OCI-LY7 (cell line): ENCODE data around the gene CASQ1. TPM values are rescaled to one million over a fixed set of nuclear protein-coding genes. Genes with fewer than 3 reads are reported as not detected.

Experiments
- BruUV-seq: library from RNA; stranded (reverse); fragments of 400-500 nt; replicated peaks from 2 replicates; lab custom pipeline; 2021; lab: Mats Ljungman, UMichigan
- CTCF ChIA-PET: fragments of 300-600 bp; sonication (Branson Sonifier 250); formaldehyde crosslinking; loops from one replicate; lab custom pipeline; 2022; ENCODE audit warnings: antibody characterized with exemption; ENCODE audit not compliant: unreplicated experiment; lab: Charles Lee
- POLR2A ChIA-PET: fragments of 300-600 bp; sonication (Branson Sonifier 250); formaldehyde crosslinking; loops from one replicate; lab custom pipeline; 2022; ENCODE audit warnings: antibody characterized with exemption; lab: Charles Lee
- DNase-seq: peaks from one replicate; pipeline ENCODE4 v3.0.0-alpha.2; 2015; ENCODE audit warnings: low spot score
- H2AFZ ChIP-seq: fragments of 200-600 bp; sonication (generic), shearing (Covaris generic); 2 replicates; pipeline ENCODE4 v1.6.1; 2014; ENCODE audit warnings: mild to moderate bottlenecking, antibody characterized with exemption, low read length, moderate library complexity
- H3K27ac ChIP-seq: fragments of 200-600 bp; sonication (generic); 2 replicates; pipeline ENCODE4 v1.5.1; 2014; ENCODE audit warnings: mixed run types, low read depth, mild to moderate bottlenecking, moderate library complexity, low read length, inconsistent platforms; ENCODE audit not compliant: poor library complexity, severe bottlenecking
- H3K36me3 ChIP-seq: fragments of 200-600 bp; sonication (generic); 2 replicates; pipeline ENCODE4 v1.6.1; 2014; ENCODE audit warnings: mild to moderate bottlenecking, antibody characterized with exemption, low read length, moderate library complexity, mixed read lengths; ENCODE audit not compliant: insufficient read depth
- H3K4me1 ChIP-seq: fragments of 200-600 bp; sonication (generic); 2 replicates; pipeline ENCODE4 v1.5.1; 2014; ENCODE audit warnings: mild to moderate bottlenecking, low read length; ENCODE audit not compliant: insufficient read depth, poor library complexity, severe bottlenecking
- H3K4me2 ChIP-seq: fragments of 200-600 bp; sonication (generic); 2 replicates; pipeline ENCODE4 v1.6.1; 2014; ENCODE audit warnings: mild to moderate bottlenecking, low read length
- H3K4me3 ChIP-seq: fragments of 200-600 bp; sonication (generic); 2 replicates; pipeline ENCODE4 v1.5.1; 2014; ENCODE audit warnings: mild to moderate bottlenecking, low read depth, low read length; ENCODE audit not compliant: poor library complexity, severe bottlenecking
- H3K79me2 ChIP-seq: fragments of 200-600 bp; sonication (generic); 2 replicates; pipeline ENCODE4 v1.6.1; 2016; ENCODE audit warnings: low read depth, mild to moderate bottlenecking, low read length, moderate library complexity, mixed read lengths; ENCODE audit not compliant: insufficient read depth
- H3K9me2 ChIP-seq: fragments of 200-600 bp; sonication (generic); 2 replicates; pipeline ENCODE4 v1.6.1; 2016; ENCODE audit warnings: mild to moderate bottlenecking, low read length, mixed read lengths; ENCODE audit not compliant: insufficient read depth
- H3K9me3 ChIP-seq: fragments of 200-600 bp; sonication (generic); 2 replicates; pipeline ENCODE4 v1.6.1; 2014; ENCODE audit warnings: mild to moderate bottlenecking, mixed run types, low read length, mixed read lengths
- H4K20me1 ChIP-seq: fragments of 200-600 bp; sonication (generic); 2 replicates; pipeline ENCODE4 v1.6.1; 2014; ENCODE audit warnings: mild to moderate bottlenecking, antibody characterized with exemption, low read length, moderate library complexity, mixed read lengths; ENCODE audit not compliant: insufficient read depth
- CTCF ChIP-seq: fragments of 200-600 bp; sonication (generic); conservative IDR thresholded peaks from 2 replicates; pipeline ENCODE4 v1.5.1; 2014; ENCODE audit warnings: mild to moderate bottlenecking, antibody characterized with exemption, low read length, moderate library complexity, mixed read lengths
- EZH2phosphoT487 ChIP-seq: fragments of 200-600 bp; sonication (generic); IDR thresholded peaks from 2 replicates; pipeline ENCODE4 v1.6.1; 2018; ENCODE audit warnings: low read depth, borderline replicate concordance, mild to moderate bottlenecking, mixed run types, antibody characterized with exemption, low read length, moderate library complexity, mixed read lengths
- intact Hi-C: fragments of 100-400 bp; cut with micrococcal nuclease; formaldehyde crosslinking; loops from one replicate; pipeline ENCODE4 v1.10.0; 2022; ENCODE audit not compliant: unreplicated experiment
- total RNA-seq, 2 experiments: library from RNA; depleted of rRNA in 1 of 2; stranded (reverse); fragments of >200 nt in 1 of 2; shearing (Covaris generic) in 1 of 2; gene quantifications; 2 replicates each; pipeline ENCODE4 v1.2.3, GENCODE V29; 2014 to 2022

CASQ1 gene
- total RNA-seq, 2 experiments from 2014 or later = not detected

GRCh38 chr1:160154790-160155189 lies 35.6 kb upstream of the CASQ1 start:
- POLR2A ChIA-PET = no interaction called here

GRCh38 chr1:160156361-160156760 lies 34.0 kb upstream of the CASQ1 start:
- DNase-seq = no peak
- H3K9me3 ChIP-seq = no peaks in the 10 kb centered on the region
- intact Hi-C loops = no loop called here
- H3K4me3 ChIP-seq = no peak overlapping the region
- ChIA-PET CTCF (no interaction called here), POLR2A (interaction anchor here (0.9 kb wide), 1 partner anchor 181 kb away, joined by 3 read pairs; no protein-coding TSS in a partner anchor)
- H3K9me2 ChIP-seq = no peaks in the 10 kb centered on the region
- no peaks in the 10 kb centered on the region for H3K79me2 ChIP-seq
- TF ChIP-seq CTCF (no peak), EZH2phosphoT487 (no peak)
- no peak overlapping the region for H2AFZ ChIP-seq
- no peaks in the 10 kb centered on the region for H3K36me3 ChIP-seq
- BruUV-seq = no TSS peak
- no peak overlapping the region for H3K4me2 ChIP-seq
- no peaks in the 10 kb centered on the region for H4K20me1 ChIP-seq
- H3K4me1 ChIP-seq = no peaks in the 10 kb centered on the region
- H3K27ac ChIP-seq = no peak overlapping the region

More at GRCh38 chr1:160154790-160155189, 35.6 kb upstream of the CASQ1 start:
- DNase-seq = no peak
- Histone ChIP-seq H3K4me1 (no peaks in the 10 kb centered on the region), H3K27ac (no peak overlapping the region), H3K36me3 (no peaks in the 10 kb centered on the region), H4K20me1 (no peaks in the 10 kb centered on the region), H3K9me2 (no peaks in the 10 kb centered on the region), H3K4me2 (no peak overlapping the region), H3K79me2 (no peaks in the 10 kb centered on the region), H2AFZ (no peak overlapping the region), H3K9me3 (no peaks in the 10 kb centered on the region), H3K4me3 (no peak overlapping the region)
- no peak for TF ChIP-seq CTCF
- no peak for TF ChIP-seq EZH2phosphoT487
- CTCF ChIA-PET = interaction anchor here (1.1 kb wide), 1 partner anchor 23 kb away, joined by 3 read pairs; no protein-coding TSS in a partner anchor
- intact Hi-C loops = no loop called here
- no TSS peak for BruUV-seq

- no peaks in the 10 kb centered on the region for H4K20me1 ChIP-seq
- H3K9me2 ChIP-seq = no peaks in the 10 kb centered on the region
- H3K4me1 ChIP-seq = no peaks in the 10 kb centered on the region
- H3K36me3 ChIP-seq = no peaks in the 10 kb centered on the region
- no peak overlapping the region for H3K4me2 ChIP-seq
- ChIA-PET CTCF (no interaction called here), POLR2A (interaction anchor here (1.2 kb wide), 1 partner anchor 97 kb away, joined by 3 read pairs; no protein-coding TSS in a partner anchor)
- BruUV-seq = no TSS peak
- H3K79me2 ChIP-seq = no peaks in the 10 kb centered on the region
- H3K27ac ChIP-seq = no peak overlapping the region
- no peak for DNase-seq
- H3K4me3 ChIP-seq = no peak overlapping the region
- intact Hi-C loops = no loop called here
- no peak overlapping the region for H2AFZ ChIP-seq
- no peaks in the 10 kb centered on the region for H3K9me3 ChIP-seq
- TF ChIP-seq EZH2phosphoT487 (no peak), CTCF (no peak)
Measured at GRCh38 chr1:160157174-160157573, 33.2 kb upstream of the CASQ1 start.
